GM18870 (cell line): ENCODE data around the gene ITGB5.
"Not testable (repeated sequence)": the region's sequence is repeated elsewhere in the genome, so short reads cannot be mapped to it uniquely, and the experiment has no call there.

Experiments
- ATAC-seq: cut with Tn5 transposase; IDR thresholded peaks from one replicate; pipeline ENCODE4 v1.9.1; 2021; ENCODE audit warnings: moderate library complexity; ENCODE audit not compliant: unreplicated experiment

Gene ITGB5

GRCh38 chr3:124791142-124791541, 96.0 kb downstream of the ITGB5 start:
- no peak for ATAC-seq

GRCh38 chr3:124789103-124789502, 98.1 kb downstream of the ITGB5 start:
- not testable (repeated sequence) for ATAC-seq

GRCh38 chr3:124788254-124788745, 98.9 kb downstream of the ITGB5 start:
- ATAC-seq: no peak

GRCh38 chr3:124787476-124788195, 99.5 kb downstream of the ITGB5 start:
- no peak for ATAC-seq

- no peak for ATAC-seq
Measured at GRCh38 chr3:124786511-124787241, 100.5 kb downstream of the ITGB5 start.

- ATAC-seq: no peak
Measured at GRCh38 chr3:124785973-124786372, 101.2 kb downstream of the ITGB5 start.

- peak; percentile 51 for ATAC-seq
Measured at GRCh38 chr3:124784686-124785382, 102.3 kb downstream of the ITGB5 start.

- ATAC-seq: no peak
Measured at GRCh38 chr3:124783696-124784095, 103.5 kb downstream of the ITGB5 start.

GRCh38 chr3:124782377-124782712, 104.8 kb downstream of the ITGB5 start:
- not testable (repeated sequence) for ATAC-seq

- ATAC-seq: no peak
Measured at GRCh38 chr3:124781476-124782376, 105.4 kb downstream of the ITGB5 start.

- ATAC-seq: no peak
Measured at GRCh38 chr3:124780761-124781475, 106.2 kb downstream of the ITGB5 start.

GRCh38 chr3:124780356-124780755, 106.8 kb downstream of the ITGB5 start:
- no peak for ATAC-seq

- no peak for ATAC-seq
Measured at GRCh38 chr3:124779751-124780191, 107.4 kb downstream of the ITGB5 start.

- ATAC-seq: no peak
Measured at GRCh38 chr3:124779116-124779515, 108.0 kb downstream of the ITGB5 start.

- no peak for ATAC-seq
Measured at GRCh38 chr3:124777762-124778470, 109.2 kb downstream of the ITGB5 start.

- ATAC-seq: no peak
Measured at GRCh38 chr3:124776856-124777255, 110.3 kb downstream of the ITGB5 start.

- ATAC-seq: no peak
Measured at GRCh38 chr3:124775877-124776276, 111.3 kb downstream of the ITGB5 start.

- ATAC-seq: no peak
Measured at GRCh38 chr3:124774841-124775402, 112.2 kb downstream of the ITGB5 start.

- no peak for ATAC-seq
Measured at GRCh38 chr3:124774327-124774718, 112.8 kb downstream of the ITGB5 start.
